Measurements from ENCODE around the gene PCNX2. TPM values are rescaled to one million over a fixed set of nuclear protein-coding genes. Genes with fewer than 3 reads are reported as not detected.

Gene PCNX2
- total RNA-seq, 2 donors from 2014 or later: 24.1 to 72.1 TPM

GRCh38 chr1:233295975-233296322, 424 bp upstream of the PCNX2 start:
- 3 to 6% methylated on average over 5 of the region's 5 CpGs for WGBS, 2 donors
- Histone ChIP-seq H3K4me3 (peak overlapping the region in 1 of 2 donors; percentile 60), H3K27ac (peak overlapping the region in 2 of 4 donors; percentile 62 to 70), H3K27me3 (no peaks in the 10 kb centered on the region), H3K36me3 (replicated peaks in 1 of 2; ENCODE audit: insufficient read depth in 1 of 2, low read depth in 2 of 2) (no peaks in the 10 kb centered on the region), H3K4me1 (peaks cover 14% of the 10 kb centered on the region), H3K9me3 (no peaks in the 10 kb centered on the region)
- DNase-seq (no peak), ATAC-seq (no peak)
- intact Hi-C loops (cut with DNase I): no loop called here
- TF ChIP-seq CTCF (IDR thresholded peaks at IDR 0.05) (no peak), POLR2A (IDR thresholded peaks at IDR 0.05) (no peak)

GRCh38 chr1:233294913-233295236, 650 bp downstream of the PCNX2 start:
- Histone ChIP-seq H3K4me3 (peak overlapping the region; percentile 31 to 60), H3K27ac (peak overlapping the region in 3 of 4 donors; percentile 18 to 70 (median 62)), H3K27me3 (no peaks in the 10 kb centered on the region), H3K4me1 (peaks cover 14% of the 10 kb centered on the region), H3K9me3 (no peaks in the 10 kb centered on the region), H3K36me3 (replicated peaks in 1 of 2; ENCODE audit: insufficient read depth in 1 of 2, low read depth in 2 of 2) (no peaks in the 10 kb centered on the region)
- peak; percentile 53 for ATAC-seq
- intact Hi-C loops (cut with DNase I): no loop called here
- TF ChIP-seq CTCF (IDR thresholded peaks at IDR 0.05): no peak
- no peak for TF ChIP-seq POLR2A (IDR thresholded peaks at IDR 0.05)
- DNase-seq: peak in 1 of 4 donors; percentile 13
- 13 to 25% methylated on average over 8 of the region's 8 CpGs for whole genome bisulfite sequencing, 2 donors

- TF ChIP-seq POLR2A (IDR thresholded peaks at IDR 0.05): no peak
- no peak for TF ChIP-seq CTCF (IDR thresholded peaks at IDR 0.05)
Observed at GRCh38 chr1:233293556-233294446, 1.7 kb downstream of the PCNX2 start.

GRCh38 chr1:233290396-233291034, 5.0 kb downstream of the PCNX2 start:
- Histone ChIP-seq H3K36me3 (replicated peaks in 1 of 2; ENCODE audit: insufficient read depth in 1 of 2, low read depth in 2 of 2) (no peaks in the 10 kb centered on the region), H3K4me1 (peaks cover 8% of the 10 kb centered on the region), H3K4me3 (no peak overlapping the region), H3K27me3 (no peaks in the 10 kb centered on the region), H3K27ac (no peak overlapping the region), H3K9me3 (no peaks in the 10 kb centered on the region)
- 46 to 81% methylated on average over 5 of the region's 5 CpGs for WGBS, 2 donors
- intact Hi-C loops (cut with DNase I): no loop called here
- no peak for DNase-seq
- TF ChIP-seq POLR2A (IDR thresholded peaks at IDR 0.05) (no peak), CTCF (IDR thresholded peaks at IDR 0.05) (no peak)
- ATAC-seq: no peak

More at GRCh38 chr1:233293556-233294446, 1.7 kb downstream of the PCNX2 start:
- Histone ChIP-seq H3K27me3 (no peaks in the 10 kb centered on the region), H3K4me3 (no peak overlapping the region), H3K36me3 (replicated peaks in 1 of 2; ENCODE audit: insufficient read depth in 1 of 2, low read depth in 2 of 2) (no peaks in the 10 kb centered on the region), H3K4me1 (peaks cover 14% of the 10 kb centered on the region), H3K9me3 (no peaks in the 10 kb centered on the region), H3K27ac (no peak overlapping the region)
- DNase-seq: no peak
- intact Hi-C loops (cut with DNase I): no loop called here
- no peak for ATAC-seq
- 87 to 94% methylated on average over 3 of the region's 3 CpGs for WGBS, 2 donors

Measured in body of pancreas (tissue), 4 donors.